Measurements from ENCODE around the gene GLOD4. TPM values are rescaled to one million over a fixed set of nuclear protein-coding genes. Genes with fewer than 3 reads are reported as not detected.
"Not testable (repeated sequence)": the region's sequence is repeated elsewhere in the genome, so short reads cannot be mapped to it uniquely, and the experiment has no call there.

Gene GLOD4
- total RNA-seq, 2 experiments from 2014 or later: 59.5 to 64.0 TPM

- POLR2A ChIA-PET; DNase-seq; intact Hi-C loops (cut with DNase I, micrococcal nuclease); H3K9me3 Mint-ChIP-seq (ENCODE audit: low read depth); H3K27me3 Mint-ChIP-seq; ATAC-seq: not testable (repeated sequence)
- H3K4me1 Mint-ChIP-seq: peaks cover 32% of the 10 kb centered on the region
- H3K27ac Mint-ChIP-seq: peak overlapping the region; percentile 1
- H3K36me3 Mint-ChIP-seq (ENCODE audit: low read depth): peaks cover 64% of the 10 kb centered on the region
- CTCF ChIA-PET: interaction anchor here (0.6 kb wide), 1 partner anchor 1144 kb away, joined by 3 read pairs; no protein-coding TSS in a partner anchor
- H3K4me3 Mint-ChIP-seq: peak overlapping the region; percentile 45
Observed at GRCh38 chr17:749359-749758, 32.7 kb downstream of the GLOD4 start.

- Mint-ChIP-seq H3K36me3 (ENCODE audit: low read depth) (peaks cover 71% of the 10 kb centered on the region), H3K4me1 (peaks cover 32% of the 10 kb centered on the region), H3K27ac (peak overlapping the region; percentile 29)
- H3K4me3 Mint-ChIP-seq; ATAC-seq; H3K27me3 Mint-ChIP-seq; DNase-seq; CTCF ChIA-PET; H3K9me3 Mint-ChIP-seq (ENCODE audit: low read depth); POLR2A ChIA-PET; intact Hi-C loops (cut with DNase I, micrococcal nuclease): not testable (repeated sequence)
Observed at GRCh38 chr17:748604-749003, 33.5 kb downstream of the GLOD4 start.

- ATAC-seq (no peak), DNase-seq (no peak)
- Mint-ChIP-seq H3K36me3 (ENCODE audit: low read depth) (peaks cover 82% of the 10 kb centered on the region), H3K27ac (no peak overlapping the region), H3K4me1 (peaks cover 31% of the 10 kb centered on the region), H3K9me3 (ENCODE audit: low read depth) (peaks cover 4% of the 10 kb centered on the region), H3K4me3 (no peak overlapping the region), H3K27me3 (no peaks in the 10 kb centered on the region)
- intact Hi-C loops (cut with DNase I, micrococcal nuclease): no loop called here
- POLR2A ChIA-PET: interaction anchor here (0.5 kb wide), 1 partner anchor 11 kb away, joined by 4 read pairs; no protein-coding TSS in a partner anchor
- CTCF ChIA-PET: interaction anchor here (1.3 kb wide), 1 partner anchor 35 kb away, joined by 3 read pairs; the partner anchor contains the start of genes GLOD4 and MRM3
Observed at GRCh38 chr17:746783-747629, 35.1 kb downstream of the GLOD4 start.

GRCh38 chr17:746181-746580 lies 35.9 kb downstream of the GLOD4 start:
- ChIA-PET CTCF (interaction anchor here (0.8 to 1.3 kb wide), 2 partner anchors 25 to 36 kb away, joined by 3 read pairs; partner anchors contain the start of genes GLOD4 and MRM3), POLR2A (no interaction called here)
- peaks cover 4% of the 10 kb centered on the region for H3K9me3 Mint-ChIP-seq (ENCODE audit: low read depth)
- H3K36me3 Mint-ChIP-seq (ENCODE audit: low read depth): peaks cover 86% of the 10 kb centered on the region
- H3K4me3 Mint-ChIP-seq: no peak overlapping the region
- H3K27me3 Mint-ChIP-seq: no peaks in the 10 kb centered on the region
- peaks cover 33% of the 10 kb centered on the region for H3K4me1 Mint-ChIP-seq
- intact Hi-C loops (cut with DNase I, micrococcal nuclease): no loop called here
- no peak for DNase-seq
- H3K27ac Mint-ChIP-seq: no peak overlapping the region
- ATAC-seq: no peak

- Mint-ChIP-seq H3K9me3 (ENCODE audit: low read depth) (peaks cover 4% of the 10 kb centered on the region), H3K4me1 (peaks cover 33% of the 10 kb centered on the region), H3K27ac (no peak overlapping the region), H3K4me3 (no peak overlapping the region), H3K36me3 (ENCODE audit: low read depth) (peaks cover 86% of the 10 kb centered on the region), H3K27me3 (no peaks in the 10 kb centered on the region)
- intact Hi-C loops (cut with DNase I, micrococcal nuclease): no loop called here
- ATAC-seq (no peak), DNase-seq (no peak)
- CTCF ChIA-PET: interaction anchor here (0.8 to 1.3 kb wide), 2 partner anchors 24 to 37 kb away, joined by 3 read pairs; partner anchors contain the start of genes GLOD4 and MRM3
- POLR2A ChIA-PET: interaction anchor here (0.5 kb wide), 1 partner anchor 1000 kb away, joined by 3 read pairs; no protein-coding TSS in a partner anchor
Observed at GRCh38 chr17:745406-745805, 36.7 kb downstream of the GLOD4 start.

- intact Hi-C loops (cut with DNase I, micrococcal nuclease): no loop called here
- peaks cover 85% of the 10 kb centered on the region for H3K36me3 Mint-ChIP-seq (ENCODE audit: low read depth)
- H3K4me3 Mint-ChIP-seq: no peak overlapping the region
- DNase-seq (no peak), ATAC-seq (no peak)
- H3K9me3 Mint-ChIP-seq (ENCODE audit: low read depth): peaks cover 4% of the 10 kb centered on the region
- peaks cover 32% of the 10 kb centered on the region for H3K4me1 Mint-ChIP-seq
- POLR2A ChIA-PET: no interaction called here
- no peak overlapping the region for H3K27ac Mint-ChIP-seq
- CTCF ChIA-PET: no interaction called here
- no peaks in the 10 kb centered on the region for H3K27me3 Mint-ChIP-seq
Observed at GRCh38 chr17:744937-745336, 37.1 kb downstream of the GLOD4 start.

DNA sequence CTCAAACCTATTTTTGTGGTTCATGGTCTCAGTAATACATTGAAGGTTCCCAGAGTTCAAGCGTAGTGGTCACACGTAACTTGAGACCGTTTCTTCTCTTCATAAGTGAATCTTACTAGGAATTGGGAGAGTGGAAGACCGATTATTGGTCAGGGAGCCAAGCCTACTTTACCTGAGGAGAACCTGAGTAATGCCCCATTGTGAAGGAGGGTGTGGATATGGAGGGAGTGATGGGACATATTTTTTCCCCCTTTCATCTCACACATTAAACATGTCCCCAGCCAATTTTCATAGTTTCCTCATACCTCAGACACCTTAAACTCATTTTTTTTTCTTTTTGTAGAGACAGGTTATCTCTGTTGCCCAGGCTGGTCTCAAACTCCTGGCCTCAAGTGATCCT lies 38.9 kb downstream of the GLOD4 start:
- Mint-ChIP-seq H3K4me1 (peaks cover 23% of the 10 kb centered on the region), H3K36me3 (ENCODE audit: low read depth) (peaks cover 80% of the 10 kb centered on the region), H3K27ac (no peak overlapping the region), H3K9me3 (ENCODE audit: low read depth) (no peaks in the 10 kb centered on the region), H3K4me3 (no peak overlapping the region), H3K27me3 (no peaks in the 10 kb centered on the region)
- POLR2A ChIA-PET: interaction anchor here (1.2 kb wide), 1 partner anchor 10 kb away, joined by 5 read pairs; no protein-coding TSS in a partner anchor
- no peak for ATAC-seq
- CTCF ChIA-PET: interaction anchor here (1.0 kb wide), 1 partner anchor 9 kb away, joined by 4 read pairs; the partner anchor contains the start of gene GEMIN4
- intact Hi-C loops (cut with DNase I, micrococcal nuclease): no loop called here
- no peak for DNase-seq

DNA sequence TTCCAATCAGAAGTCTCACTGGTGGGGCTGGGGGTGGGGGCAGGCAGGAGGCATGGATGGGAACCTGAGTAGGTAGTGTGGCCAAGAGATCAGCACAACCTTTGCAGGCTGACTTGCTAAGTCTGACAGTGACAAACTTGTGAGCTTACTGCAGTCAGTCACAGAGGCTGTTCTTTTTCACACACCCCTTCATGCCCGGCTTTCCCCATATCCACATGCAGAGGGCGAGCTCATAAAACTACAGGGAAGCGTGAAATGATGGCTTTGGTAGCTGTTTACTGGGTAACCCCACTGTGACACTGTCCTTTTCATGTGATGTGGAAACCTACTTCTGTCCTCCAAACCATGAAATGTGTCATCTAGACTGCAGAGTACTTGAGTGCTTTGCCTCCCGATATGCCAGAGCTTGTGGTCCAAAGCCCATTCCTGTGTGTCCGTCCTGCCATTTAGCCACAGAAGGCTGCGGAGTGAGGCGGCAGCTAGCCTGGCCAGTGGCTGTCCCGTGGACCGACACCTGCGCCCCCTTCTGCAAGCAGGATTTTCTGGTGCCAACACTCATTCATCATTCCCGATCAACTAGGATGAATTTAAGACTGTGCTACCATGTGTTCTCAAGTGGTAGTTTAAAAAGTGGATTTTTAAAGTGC lies 39.8 kb downstream of the GLOD4 start:
- ATAC-seq (no peak), DNase-seq (no peak)
- H3K27me3 Mint-ChIP-seq: no peaks in the 10 kb centered on the region
- no peak overlapping the region for H3K27ac Mint-ChIP-seq
- POLR2A ChIA-PET: no interaction called here
- H3K9me3 Mint-ChIP-seq (ENCODE audit: low read depth): no peaks in the 10 kb centered on the region
- CTCF ChIA-PET: interaction anchor here (1.7 kb wide), 1 partner anchor 8 kb away, joined by 6 read pairs; no protein-coding TSS in a partner anchor
- intact Hi-C loops (cut with DNase I, micrococcal nuclease): no loop called here
- peaks cover 23% of the 10 kb centered on the region for H3K4me1 Mint-ChIP-seq
- peaks cover 76% of the 10 kb centered on the region for H3K36me3 Mint-ChIP-seq (ENCODE audit: low read depth)
- no peak overlapping the region for H3K4me3 Mint-ChIP-seq

- Mint-ChIP-seq H3K36me3 (ENCODE audit: low read depth) (peaks cover 69% of the 10 kb centered on the region), H3K4me3 (peak overlapping the region; percentile 38)
- intact Hi-C loops (cut with DNase I, micrococcal nuclease): loop anchor here in 1 of 2 experiments (1.0 kb wide), 1 partner anchor 97 kb away; no protein-coding TSS in a partner anchor
Observed at GRCh38 chr17:740240-741017, 41.7 kb downstream of the GLOD4 start.

GRCh38 chr17:737561-738113 lies 44.4 kb downstream of the GLOD4 start:
- Mint-ChIP-seq H3K27ac (no peak overlapping the region), H3K4me3 (no peak overlapping the region), H3K27me3 (peaks cover 6% of the 10 kb centered on the region), H3K4me1 (peaks cover 32% of the 10 kb centered on the region), H3K9me3 (ENCODE audit: low read depth) (no peaks in the 10 kb centered on the region), H3K36me3 (ENCODE audit: low read depth) (peaks cover 61% of the 10 kb centered on the region)
- DNase-seq: no peak
- ChIA-PET POLR2A (no interaction called here), CTCF (interaction anchor here (1.0 to 1.2 kb wide), 2 partner anchors 26 to 33 kb away, joined by 3 to 4 read pairs; no protein-coding TSS in a partner anchor)
- intact Hi-C loops (cut with DNase I, micrococcal nuclease): no loop called here
- ATAC-seq: no peak

More at GRCh38 chr17:740240-741017, 41.7 kb downstream of the GLOD4 start:
- Mint-ChIP-seq H3K27ac (peak overlapping the region; percentile 86), H3K9me3 (ENCODE audit: low read depth) (no peaks in the 10 kb centered on the region), H3K4me1 (peaks cover 23% of the 10 kb centered on the region), H3K27me3 (no peaks in the 10 kb centered on the region)
- ChIA-PET POLR2A (interaction anchor here (0.6 kb wide), 1 partner anchor 11 kb away, joined by 7 read pairs; no protein-coding TSS in a partner anchor), CTCF (interaction anchor here (1.2 to 1.5 kb wide), 2 partner anchors 12 to 14 kb away, joined by 3 to 5 read pairs; partner anchors contain the start of gene GEMIN4)
- DNase-seq (peak; percentile 78), ATAC-seq (peak; percentile 88)
